Stimulated activated CD4-positive, alpha-beta T cell treated with anti-CD3 and anti-CD28 coated beads, Interleukin-12 subunit alpha, Interleukin-12 subunit beta, amount 100 ng/mL, for 24 hours (primary cell): Measurements from ENCODE around the gene ST8SIA6.
"Not testable (repeated sequence)": the region's sequence is repeated elsewhere in the genome, so short reads cannot be mapped to it uniquely, and the experiment has no call there.

Experiments
- DNase-seq, 2 experiments: peaks; one replicate each; pipeline ENCODE4 v3.0.0-alpha.2; 2020; ENCODE audit warnings: low read depth in 2 of 2

ST8SIA6 gene

DNA sequence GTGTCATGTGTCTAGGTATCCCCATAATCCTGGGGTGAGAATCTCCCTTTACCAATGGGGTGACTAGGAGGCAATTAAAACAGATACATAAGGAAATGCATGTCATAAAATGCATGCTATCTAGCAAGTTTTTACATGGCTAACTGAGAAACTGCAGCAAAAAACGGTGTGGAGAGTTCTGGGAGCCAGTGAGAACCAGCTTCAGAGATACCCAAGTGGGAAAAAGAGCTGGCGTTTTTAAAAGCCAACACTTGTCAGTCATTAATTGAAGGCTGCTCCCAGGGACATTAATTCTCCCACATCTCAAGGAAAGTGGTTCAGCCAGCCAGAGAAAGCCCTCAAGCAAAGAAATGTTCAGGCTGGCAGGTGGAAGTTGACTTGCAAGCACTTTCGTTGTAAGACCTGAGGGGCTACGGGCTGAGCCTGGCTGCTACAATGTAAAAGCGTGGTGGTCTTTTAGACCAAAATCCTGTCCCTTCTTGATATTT is 28.1 kb downstream of the ST8SIA6 start:
- DNase-seq, result no peak

GRCh38 chr10:17425584-17426262 is 28.7 kb downstream of the ST8SIA6 start:
- DNase-seq, result no peak

DNA sequence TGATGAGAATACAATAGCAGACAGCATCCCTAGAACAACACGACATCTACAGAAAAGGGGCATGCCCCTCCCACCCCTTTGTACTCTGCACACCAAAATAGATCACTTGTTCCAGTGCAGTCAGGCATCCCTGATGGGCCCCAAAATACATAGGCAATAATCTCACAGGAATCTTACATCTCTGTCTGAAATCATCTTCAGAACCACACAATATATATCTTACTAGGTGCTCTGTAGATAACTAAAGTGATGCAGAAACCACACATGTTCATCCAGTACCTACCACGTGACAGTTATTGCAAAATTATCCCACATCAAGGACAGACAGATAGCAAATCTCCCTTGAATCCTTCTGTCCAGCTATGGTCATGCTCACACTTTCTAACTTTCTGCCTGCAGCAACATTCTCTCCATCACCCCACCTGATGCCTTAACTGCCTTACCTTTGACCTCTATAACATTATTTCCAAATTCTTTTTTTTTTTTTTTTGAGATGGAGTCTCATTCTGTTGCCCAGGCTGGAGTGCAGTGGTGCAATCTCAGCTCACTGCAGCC is 30.7 kb downstream of the ST8SIA6 start:
- DNase-seq, result no peak

GRCh38 chr10:17422931-17423330 is 31.5 kb downstream of the ST8SIA6 start:
- no peak for DNase-seq

GRCh38 chr10:17418249-17418648 is 36.1 kb downstream of the ST8SIA6 start:
- DNase-seq, result no peak

GRCh38 chr10:17416442-17417211 is 37.8 kb downstream of the ST8SIA6 start:
- no peak for DNase-seq

- no peak for DNase-seq
These were observed 39.2 kb downstream of the ST8SIA6 start for GRCh38 chr10:17415046-17415658.

DNA sequence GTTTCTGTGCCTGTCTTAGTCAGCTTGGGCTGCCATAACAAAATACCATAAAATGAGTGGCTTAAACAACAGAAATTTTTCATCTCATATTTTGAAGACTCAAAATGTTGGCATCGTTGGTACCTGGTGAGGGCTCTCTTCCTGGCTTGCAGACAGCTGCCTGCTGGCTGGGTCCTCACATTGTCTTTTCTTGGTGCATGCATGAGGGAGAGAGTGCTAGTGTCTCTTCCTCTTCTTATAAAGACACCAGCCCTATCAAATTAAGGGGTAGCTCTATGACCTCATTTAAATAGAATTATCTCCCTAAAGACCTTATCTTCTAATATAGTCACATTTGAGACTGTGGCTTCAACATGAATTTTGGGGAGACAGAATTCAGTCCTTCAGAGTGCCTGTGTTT is 39.9 kb downstream of the ST8SIA6 start:
- DNase-seq, result no peak

DNA sequence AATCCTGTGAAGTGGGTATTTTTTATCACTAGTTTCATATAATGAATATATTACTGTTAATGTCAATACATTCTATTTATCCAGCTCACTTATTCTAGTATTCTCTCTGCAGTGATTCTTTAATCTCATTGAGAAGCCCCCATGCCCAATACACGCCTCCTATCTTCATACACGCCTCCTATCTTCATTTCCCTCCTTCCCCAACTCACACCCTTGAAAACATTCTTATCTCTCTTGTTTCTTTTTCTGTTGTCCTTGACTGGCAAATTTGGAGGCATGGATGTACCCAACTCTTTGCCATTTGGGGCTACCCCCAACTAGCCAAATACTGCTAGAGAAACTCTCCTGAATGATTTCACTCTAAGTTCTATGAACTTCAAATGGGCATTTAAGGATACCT is 40.5 kb downstream of the ST8SIA6 start:
- DNase-seq, result no peak

- no peak for DNase-seq
These were observed 42.1 kb downstream of the ST8SIA6 start for GRCh38 chr10:17412323-17412722.

- no peak for DNase-seq
These were observed 43.5 kb downstream of the ST8SIA6 start for GRCh38 chr10:17410907-17411306.

- no peak for DNase-seq
These were observed 45.1 kb downstream of the ST8SIA6 start for GRCh38 chr10:17409170-17409733.

GRCh38 chr10:17407047-17407446 is 47.3 kb downstream of the ST8SIA6 start:
- no peak for DNase-seq

DNA sequence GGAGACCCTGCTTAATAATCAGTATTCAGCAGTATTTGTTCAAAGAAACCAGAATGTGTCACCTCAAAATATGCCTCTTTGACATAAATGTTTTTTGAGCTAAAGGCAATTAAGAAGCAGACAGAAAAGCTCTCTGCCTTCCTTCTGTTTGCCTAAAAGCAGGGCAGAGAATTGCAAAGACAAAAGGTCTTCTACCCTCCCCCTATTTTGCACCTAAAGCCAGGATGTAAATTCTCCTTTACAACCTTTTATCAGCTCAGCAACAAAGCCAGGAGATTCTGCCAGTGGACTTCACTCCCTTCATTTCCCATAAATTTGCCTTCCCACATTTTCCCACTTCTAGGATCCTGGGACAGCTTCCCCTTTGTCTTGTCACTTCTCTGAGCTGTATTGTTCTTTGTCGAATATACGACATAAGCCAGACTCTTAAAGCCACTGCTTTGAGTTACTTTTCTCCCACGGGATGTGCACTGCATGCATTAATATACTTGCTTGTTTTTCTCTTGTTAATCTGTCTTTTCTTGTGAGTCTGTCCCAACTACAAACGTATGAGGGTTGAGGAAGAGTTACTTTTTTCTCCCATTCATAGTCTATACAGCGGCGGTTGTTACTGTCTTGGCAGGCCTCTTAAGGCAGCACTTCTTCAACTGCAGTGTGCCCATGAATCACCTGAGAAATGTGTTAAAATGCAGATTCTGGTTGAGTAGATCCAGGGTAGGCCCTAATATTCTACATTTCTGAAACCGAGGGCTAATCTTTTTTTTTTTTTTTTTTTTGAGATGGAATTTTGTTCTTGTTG is 48.2 kb downstream of the ST8SIA6 start:
- DNase-seq, result no peak

DNA sequence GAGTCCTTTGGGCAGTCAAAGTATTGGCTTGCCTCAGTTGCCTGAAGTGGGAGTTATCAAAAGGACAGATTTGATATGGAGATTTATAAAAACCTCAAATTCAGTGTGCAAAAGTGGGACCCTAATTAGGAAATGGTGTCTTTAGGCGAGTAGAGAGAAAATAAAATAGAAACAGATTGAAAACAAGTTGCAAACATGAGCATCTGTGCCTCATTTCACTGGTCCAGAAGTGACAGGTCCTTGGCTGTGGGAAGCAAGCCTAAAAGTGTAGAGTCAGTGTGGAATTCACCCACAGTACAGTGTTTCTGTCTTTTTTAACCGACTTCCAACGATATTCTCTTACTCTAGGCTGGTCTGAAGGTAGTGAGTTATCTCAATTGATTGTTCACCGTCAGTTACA is 51.2 kb downstream of the ST8SIA6 start:
- no peak for DNase-seq

DNA sequence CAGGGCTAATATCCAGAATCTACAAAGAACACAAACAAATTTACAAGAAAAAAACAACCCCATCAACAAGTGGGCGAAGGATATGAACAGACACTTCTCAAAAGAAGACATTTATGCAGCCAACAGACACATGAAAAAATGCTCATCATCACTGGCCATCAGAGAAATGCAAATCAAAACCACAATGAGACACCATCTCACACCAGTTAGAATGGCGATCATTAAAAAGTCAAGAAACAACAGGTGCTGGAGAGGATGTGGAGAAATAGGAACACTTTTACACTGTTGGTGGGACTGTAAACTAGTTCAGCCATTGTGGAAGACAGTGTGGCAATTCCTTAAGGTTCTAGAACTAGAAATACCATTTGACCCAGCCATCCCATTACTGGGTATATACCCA is 52.4 kb downstream of the ST8SIA6 start:
- DNase-seq, result not testable (repeated sequence)

- no peak for DNase-seq
These were observed 58.4 kb downstream of the ST8SIA6 start for GRCh38 chr10:17396004-17396403.

DNA sequence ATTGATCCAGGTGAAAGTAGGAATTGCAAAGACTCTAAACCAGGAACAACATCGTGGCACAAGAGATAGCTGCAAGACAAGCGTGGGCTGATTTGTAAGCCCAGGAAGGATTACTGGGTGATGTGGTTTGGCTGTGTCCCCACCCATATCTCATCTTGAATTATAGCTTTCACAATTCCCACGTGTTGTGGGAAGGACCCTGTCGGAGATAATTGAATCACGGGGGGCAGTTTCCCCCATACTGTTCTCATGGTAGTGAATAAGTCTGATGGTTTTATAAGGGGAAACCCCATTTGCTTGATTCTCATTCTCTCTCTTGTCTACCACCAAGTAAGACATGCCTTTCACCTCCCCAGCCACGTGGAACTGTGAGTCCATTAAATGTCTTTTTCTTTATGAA is 59.5 kb downstream of the ST8SIA6 start:
- DNase-seq, result peak; percentile 3 to 6

GRCh38 chr10:17387861-17388503 is 66.4 kb downstream of the ST8SIA6 start:
- DNase-seq, result no peak

DNA sequence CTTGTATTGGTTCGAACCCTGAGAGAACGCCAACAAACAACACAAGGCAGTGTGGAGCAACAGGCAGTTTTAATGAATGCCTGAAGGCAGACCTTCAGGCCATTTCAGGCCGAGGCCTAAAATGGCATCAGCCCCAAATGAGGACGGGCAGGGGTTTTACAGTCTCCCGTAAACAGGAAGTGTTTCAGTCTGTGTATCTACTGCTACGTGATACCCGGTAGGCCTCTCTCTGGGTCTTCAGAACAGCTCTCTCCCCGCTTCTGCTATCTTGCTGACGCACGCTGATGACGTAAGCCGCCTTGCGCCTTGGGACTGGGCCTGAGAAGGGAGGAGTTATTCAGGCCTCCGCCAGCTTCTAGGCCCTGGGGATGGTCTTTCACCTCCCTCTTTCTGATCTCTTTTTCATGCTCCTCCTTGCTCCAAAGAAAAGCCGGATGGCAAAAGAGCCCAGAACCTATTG is 67.7 kb downstream of the ST8SIA6 start:
- DNase-seq, result no peak

DNA sequence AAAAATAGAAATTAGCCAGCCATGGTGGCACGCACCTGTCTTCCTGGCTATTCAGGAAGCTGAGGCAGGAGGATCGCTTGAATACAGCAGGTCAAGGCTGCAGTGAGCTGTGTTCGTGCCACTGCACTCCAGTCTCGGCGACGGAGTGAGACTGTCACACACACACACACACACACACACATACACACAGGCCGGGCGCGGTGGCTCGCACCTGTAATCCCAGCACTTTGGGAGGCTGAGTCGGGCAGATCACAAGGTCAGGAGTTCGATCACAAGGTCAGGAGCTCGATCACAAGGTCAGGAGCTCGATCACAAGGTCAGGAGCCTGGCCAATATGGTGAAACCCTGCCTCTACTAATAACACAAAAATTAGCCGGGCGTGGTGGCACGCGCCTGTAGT is 68.4 kb downstream of the ST8SIA6 start:
- no peak for DNase-seq
